GM18498 (cell line): Measurements from ENCODE around the gene CNTRL.
A peak's percentile ranks its signal among the peaks of the same experiment; 100 is the strongest.

Source experiments
- ATAC-seq: cut with Tn5 transposase; IDR thresholded peaks from one replicate; pipeline ENCODE4 v1.9.1; 2021; ENCODE audit warnings: mild to moderate bottlenecking, moderate library complexity; ENCODE audit not compliant: unreplicated experiment

The CNTRL gene

DNA sequence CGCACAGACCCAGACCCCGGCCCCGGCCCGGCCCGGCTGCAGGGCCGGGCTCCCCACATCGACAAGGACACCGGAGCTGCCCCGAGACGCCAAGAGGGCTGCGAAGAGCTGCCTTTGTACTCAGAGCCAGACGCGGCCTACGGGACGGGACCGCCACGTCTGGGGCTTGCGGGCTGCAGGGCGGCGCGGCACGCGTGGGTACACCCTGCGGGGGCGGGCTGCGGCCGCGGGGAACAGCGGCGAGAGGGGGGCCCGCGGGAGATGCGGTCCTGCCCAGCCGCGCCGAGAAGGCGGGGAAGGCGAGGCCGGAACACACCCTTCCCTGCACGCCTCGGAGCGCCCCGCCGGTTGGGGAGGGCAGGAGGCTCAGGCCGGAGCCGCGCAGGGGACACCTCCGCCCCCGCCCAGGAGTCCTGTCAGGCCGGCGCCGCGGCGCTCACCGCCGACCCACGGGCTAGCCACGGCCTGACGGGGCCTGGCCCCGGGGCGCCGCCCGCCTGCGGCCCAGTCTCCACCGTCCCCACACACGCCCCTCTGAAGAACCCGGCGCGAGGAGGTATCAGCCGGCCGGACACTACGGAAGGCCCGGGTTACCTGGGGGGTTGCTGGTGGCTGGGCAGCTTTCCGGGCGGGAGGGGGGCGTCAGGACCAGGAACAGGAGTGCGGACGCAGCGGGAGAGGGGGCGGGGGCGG, 126.4 kb downstream of the CNTRL start:
- peak; percentile 32 for ATAC-seq

DNA sequence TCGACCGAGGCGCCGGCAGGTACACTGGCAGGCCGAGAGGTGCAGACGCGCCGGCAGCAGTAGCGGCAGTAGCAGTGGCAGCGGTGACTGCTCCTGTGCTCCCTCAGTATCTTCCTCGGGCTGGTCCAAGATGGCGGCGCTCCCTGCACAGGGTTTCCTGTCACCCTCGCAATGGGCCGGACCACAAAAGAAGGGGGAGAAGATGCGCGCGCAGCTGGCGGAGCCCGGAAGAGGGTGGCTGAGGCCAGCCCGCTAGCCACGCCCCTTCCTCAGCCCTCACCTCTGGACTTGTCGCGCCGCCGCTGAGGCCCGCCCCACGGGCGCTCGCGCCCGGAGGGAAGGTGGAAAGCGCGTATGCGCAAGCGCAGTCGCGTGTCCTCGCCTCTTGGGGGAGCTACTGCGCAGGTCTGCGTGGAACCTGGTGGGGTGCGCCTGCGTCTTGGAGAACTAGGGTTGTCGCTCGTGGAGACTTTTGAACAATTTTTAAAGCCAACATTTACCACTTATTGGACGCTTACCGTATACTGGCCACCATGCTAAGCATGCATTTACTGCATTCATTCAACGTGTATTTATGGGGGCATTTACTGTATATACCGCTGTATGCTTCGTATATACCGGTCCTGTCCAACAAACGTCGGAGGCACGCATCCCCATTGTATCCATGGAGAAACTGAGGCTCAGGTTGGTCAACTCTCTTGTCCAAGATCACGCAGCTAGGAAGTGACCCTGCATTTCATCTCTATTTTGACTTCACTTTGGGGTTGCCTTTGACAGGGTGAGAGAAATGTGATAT, 127.2 kb downstream of the CNTRL start, which contains the start of gene RAB14:
Gene RAB14, minus strand, starts transcription at position 132 of the 796 bp plus-strand sequence. CDS start 8,457 bp downstream, outside the sequence.
- ATAC-seq = peak; percentile 86

- no peak for ATAC-seq
These were observed 129.4 kb downstream of the CNTRL start for GRCh38 chr9:121204121-121204520.

GRCh38 chr9:121204611-121205010, 129.9 kb downstream of the CNTRL start:
- ATAC-seq = no peak

DNA sequence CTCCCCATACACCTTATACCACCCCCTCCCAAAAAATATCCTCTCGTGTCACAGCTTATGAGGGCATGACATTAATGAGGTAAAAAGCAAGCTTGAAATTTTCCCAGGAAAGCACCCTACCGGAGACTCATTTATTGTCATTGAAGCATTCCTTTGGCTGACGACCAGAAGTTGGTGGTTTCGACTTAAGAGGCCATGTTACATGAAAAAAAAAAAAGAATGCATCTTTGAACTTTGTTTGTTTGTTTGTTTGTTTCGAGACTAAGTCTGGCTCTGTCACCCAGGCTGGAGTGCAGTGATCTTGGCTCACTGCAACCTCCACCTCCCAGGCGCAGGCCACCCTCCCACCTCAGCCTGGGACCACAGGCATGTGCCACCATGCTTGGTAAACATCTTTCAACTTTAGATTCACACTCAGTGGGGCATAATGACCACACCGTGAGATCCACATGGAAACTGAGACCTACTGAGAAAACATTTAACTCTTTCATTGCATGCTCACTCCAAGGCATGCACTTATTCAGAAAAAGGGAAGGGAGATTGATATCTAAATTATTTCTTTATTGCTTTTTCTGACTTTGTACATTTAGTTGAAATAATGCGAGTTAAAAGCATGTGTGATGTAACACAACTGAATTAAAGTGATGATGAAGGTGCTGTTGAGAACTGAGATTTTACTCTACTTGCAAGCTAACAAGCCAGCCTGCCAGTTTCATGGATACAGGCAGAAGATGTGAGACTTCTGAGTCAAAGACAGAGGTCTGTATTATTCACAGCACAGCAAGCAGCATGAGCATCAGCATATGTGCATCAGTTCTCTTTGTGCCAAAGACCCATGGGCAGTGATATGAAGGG, 132.0 kb downstream of the CNTRL start:
- peak; percentile 42 for ATAC-seq

DNA sequence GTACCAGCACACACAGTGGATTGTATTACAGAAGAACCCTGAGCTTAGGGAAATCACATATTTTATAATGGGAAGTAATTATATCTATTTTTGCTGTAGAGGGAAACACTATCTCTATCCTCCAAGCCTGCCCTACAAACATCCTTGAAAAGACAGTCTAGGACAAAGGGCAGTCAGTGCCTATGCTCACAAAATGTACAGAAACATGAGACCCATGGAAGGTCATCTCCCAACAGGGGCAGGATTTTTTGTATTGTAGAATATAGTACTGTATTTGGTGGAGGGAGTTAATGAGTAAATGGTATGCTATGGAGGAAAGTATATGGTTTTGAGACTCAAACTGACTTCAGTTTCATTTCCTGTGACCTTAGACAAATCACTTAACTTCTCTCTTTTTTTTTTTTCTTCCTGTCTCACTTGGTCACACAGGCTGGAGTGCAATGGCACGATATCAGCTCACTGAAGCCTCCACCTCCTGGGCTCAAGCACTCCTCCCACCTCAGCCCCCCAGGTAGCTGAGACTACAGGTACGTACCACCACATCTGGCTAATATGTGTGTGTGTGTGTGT, 132.7 kb downstream of the CNTRL start:
- ATAC-seq = peak; percentile 85

DNA sequence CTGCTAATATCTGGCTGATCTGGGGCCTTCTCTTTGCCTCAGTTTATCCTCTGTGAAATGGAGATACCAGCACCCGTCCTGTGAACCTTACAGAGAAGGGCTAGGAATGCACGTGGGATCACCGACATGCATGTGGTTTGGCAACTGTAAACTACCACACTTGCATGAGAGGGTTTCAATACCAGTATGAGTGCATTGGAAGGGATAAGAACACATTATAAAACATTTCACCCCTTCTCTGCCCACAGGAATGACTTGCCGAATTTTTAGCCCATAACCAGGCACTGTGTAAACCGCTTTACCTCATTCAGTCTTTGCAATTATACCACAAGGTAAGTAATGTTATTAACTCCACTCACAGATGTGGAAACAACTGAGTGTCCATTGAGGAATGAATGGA, 135.8 kb downstream of the CNTRL start:
- ATAC-seq = no peak

DNA sequence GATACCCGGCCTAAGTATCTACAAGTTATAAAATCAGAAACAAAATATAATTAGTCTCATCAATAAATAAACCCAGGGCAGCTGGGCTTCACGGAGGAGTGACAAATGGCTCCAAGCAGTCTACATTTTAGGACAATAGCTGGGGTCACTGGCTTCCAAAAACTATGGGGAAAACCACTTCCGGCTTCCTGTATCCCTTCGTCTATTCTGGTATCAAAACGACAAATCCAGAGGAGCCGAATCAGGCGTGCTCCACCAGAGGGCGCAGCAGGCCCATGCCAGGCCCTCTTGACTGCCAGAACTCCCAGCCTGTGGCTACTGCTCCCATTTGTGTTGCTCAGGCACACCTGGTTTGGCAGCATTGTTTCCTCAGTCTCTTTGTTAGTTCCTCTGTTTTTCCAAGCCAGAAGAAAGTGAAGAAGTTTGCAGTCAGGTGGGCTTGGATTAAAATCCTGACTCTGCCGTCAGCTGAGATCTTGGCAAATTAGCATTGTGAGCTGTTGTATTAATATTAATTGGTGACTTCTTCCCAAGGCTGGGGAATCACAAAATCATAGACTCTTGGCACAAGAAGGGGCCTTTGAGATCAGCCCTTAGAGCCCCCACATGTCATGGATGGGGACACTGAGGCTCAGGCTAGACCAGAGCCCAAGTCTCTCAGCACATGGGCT, 138.5 kb downstream of the CNTRL start:
- ATAC-seq = no peak

DNA sequence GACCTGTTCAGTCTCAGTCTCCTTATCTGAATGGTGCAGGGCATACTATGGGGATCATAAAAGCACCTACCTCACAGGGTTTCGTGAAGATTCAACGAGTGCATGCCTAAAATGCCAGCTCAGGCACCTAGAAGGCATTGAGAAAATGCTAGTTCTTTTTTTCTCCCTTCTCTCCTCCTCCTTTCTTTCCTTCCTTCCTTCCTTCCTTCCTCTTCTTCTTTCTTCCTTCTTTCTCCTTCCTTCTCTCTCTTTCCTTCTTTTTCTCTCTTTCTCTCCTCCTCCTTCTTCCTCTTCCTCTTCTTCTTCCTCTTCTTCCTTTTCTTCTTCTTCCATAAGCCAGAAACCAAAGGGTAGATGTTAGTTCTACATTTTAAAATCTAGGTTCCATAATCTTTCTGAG, 139.2 kb downstream of the CNTRL start:
- no peak for ATAC-seq

DNA sequence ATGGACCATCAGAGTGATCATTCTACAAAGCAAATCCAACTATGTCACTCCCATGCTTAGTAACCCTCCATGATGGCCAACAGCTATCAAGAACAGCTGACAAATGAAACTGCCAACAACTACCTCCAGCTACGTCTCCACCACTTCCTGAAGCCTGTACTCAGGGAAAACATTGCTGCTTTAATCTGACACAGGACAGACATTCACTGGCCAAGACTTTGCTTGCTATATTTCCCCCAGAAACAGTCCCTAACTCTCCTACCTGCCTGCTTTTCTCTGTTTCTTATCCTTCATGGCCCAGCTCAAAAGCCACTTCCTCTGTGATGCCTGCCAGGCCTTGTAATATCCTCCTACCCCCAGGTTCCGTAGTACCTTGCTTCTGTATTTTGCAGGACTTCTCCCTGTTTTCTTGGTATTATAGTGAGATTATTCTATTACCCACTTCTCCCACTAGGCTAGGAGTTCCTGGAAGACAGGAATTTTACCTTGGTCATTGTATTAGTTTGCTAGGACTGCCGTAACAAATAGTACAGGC, 141.6 kb downstream of the CNTRL start:
- no peak for ATAC-seq

DNA sequence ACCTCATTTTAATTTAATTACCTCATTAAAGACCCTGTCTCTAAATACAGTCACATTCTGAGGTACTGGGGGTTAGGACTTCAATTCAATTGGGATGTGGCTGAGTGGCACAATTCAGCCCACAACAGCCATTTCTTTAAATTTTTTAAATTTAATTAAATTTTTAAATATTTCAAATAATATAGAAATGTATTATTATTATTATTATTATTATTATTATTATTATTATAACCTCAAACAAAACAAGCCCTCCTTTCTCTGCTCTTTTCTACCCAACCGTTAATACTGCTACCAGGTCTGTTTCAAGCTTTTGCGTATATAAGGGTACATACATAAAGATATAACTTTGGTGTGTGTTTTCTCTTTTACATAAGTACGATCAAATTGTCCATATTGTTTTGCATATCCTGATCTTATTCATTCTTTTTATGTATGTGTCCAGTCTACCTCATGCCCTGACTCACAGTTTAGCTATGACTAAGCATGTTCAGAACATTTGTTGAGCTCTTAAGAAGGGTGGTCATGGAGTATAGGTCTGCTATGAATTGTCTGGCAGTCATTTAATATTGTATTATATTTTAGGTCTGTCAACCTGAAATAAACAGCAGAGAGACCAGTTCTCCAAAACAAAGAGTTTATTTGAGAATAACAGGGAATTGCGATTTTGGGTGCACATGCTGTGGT, 143.0 kb downstream of the CNTRL start:
- peak; percentile 64 for ATAC-seq

- no peak for ATAC-seq
These were observed 143.7 kb downstream of the CNTRL start for GRCh38 chr9:121218357-121219027.

GRCh38 chr9:121219530-121219929, 144.8 kb downstream of the CNTRL start:
- ATAC-seq = no peak

DNA sequence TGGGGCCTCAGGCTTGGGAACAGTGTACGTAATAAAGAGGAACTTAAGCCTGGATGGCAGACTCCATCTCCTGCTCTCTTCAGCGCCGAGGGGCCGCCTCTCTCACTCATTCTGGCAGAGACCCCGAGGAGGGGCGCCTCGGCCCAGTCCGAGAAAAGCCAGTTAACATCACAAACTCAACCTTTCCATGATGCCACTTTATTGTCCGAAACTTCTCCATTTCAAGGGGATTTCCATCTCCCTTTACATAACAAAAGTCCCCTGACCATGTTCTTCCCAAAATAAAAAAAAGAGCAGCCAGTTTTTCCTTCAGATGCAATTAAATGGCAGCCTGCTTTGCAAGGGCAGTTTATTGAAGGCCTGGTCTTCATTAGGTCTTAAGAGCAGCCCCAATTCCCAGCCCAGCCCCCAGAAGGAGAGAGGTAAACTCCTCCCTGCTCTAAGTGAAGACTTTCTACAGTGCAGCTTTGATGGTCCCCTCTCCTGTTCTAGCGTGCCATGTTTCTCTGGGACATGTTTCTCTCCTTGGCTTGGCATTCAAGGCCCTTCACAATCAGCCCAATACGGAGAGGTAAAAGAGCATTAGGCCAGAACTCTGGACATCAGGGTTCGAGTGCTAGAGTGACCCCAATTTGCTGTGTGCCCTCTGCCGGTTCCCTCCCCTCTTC, 146.4 kb downstream of the CNTRL start:
- no peak for ATAC-seq

DNA sequence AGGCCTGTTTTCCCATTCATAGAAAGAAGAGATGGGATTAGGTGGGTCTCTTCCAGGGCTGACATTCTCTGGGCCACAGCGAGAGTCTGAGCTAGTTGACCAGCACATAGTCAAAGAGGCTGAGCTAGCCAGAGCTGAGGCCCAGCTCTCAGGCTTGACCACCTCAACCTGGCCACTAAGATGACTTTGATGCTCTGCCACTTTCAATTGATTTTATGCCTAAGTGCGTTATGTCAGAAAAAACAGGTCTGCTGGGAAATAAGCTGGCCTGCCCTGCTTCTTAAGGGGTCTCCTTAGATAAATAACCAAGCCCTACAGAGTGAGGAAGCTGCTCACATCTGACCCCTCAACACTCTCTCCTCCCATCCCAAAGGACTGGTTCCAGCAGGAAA, 146.9 kb downstream of the CNTRL start:
- ATAC-seq = no peak

GRCh38 chr9:121222524-121223171, 147.9 kb downstream of the CNTRL start:
- ATAC-seq = no peak

DNA sequence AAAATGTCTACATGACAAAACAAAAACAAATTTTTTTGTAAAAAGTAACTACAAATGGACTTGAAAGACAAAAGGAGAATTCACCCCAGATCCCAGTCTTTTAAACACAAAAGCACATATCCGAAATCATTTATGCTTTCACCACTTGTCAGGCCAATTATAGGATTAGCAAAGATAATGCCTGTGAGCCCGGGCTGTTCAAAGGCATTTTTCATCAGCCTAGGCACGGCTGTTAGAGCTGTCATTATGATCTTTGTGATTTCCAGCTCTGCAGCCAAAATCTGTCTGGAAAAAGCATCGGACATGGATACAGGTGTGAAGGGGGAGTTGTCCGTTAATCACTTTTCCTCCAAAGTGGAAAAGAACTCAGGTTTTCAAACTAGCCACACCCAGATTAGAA, 150.5 kb downstream of the CNTRL start:
- ATAC-seq = no peak

GRCh38 chr9:121226175-121226574, 151.4 kb downstream of the CNTRL start:
- ATAC-seq = no peak
